OCI-LY1 (cell line): ENCODE data around the gene TNS3.

ENCODE experiments used
- H2AFZ ChIP-seq: fragments of 200-600 bp; sonication (generic), shearing (Covaris generic); 2 replicates; pipeline ENCODE4 v1.6.0; 2014; ENCODE audit warnings: antibody characterized with exemption, mild to moderate bottlenecking, low read length
- H3F3A ChIP-seq: fragments of 200-600 bp; sonication (generic), shearing (Covaris generic); 2 replicates; pipeline ENCODE4 v1.6.0; 2014; ENCODE audit warnings: mild to moderate bottlenecking, antibody characterized with exemption, low read length, moderate library complexity; ENCODE audit not compliant: insufficient read depth
- H3K27ac ChIP-seq: fragments of 200-600 bp; sonication (generic); 2 replicates; pipeline ENCODE4 v1.5.1; 2014; ENCODE audit warnings: low read length, mixed run types, mild to moderate bottlenecking, low read depth; ENCODE audit not compliant: poor library complexity, severe bottlenecking
- H3K27me3 ChIP-seq: fragments of 200-600 bp; sonication (generic); 2 replicates; pipeline ENCODE4 v1.6.0; 2014; ENCODE audit warnings: antibody characterized with exemption, mild to moderate bottlenecking, low read length, moderate library complexity; ENCODE audit not compliant: insufficient read depth
- H3K36me3 ChIP-seq: fragments of 200-600 bp; sonication (generic); 2 replicates; pipeline ENCODE4 v1.6.1; 2014; ENCODE audit warnings: mild to moderate bottlenecking, antibody characterized with exemption, low read length, moderate library complexity, mixed read lengths; ENCODE audit not compliant: insufficient read depth
- H3K4me1 ChIP-seq: fragments of 200-600 bp; sonication (generic); 2 replicates; pipeline ENCODE4 v1.5.1; 2014; ENCODE audit warnings: mild to moderate bottlenecking, low read length, moderate library complexity; ENCODE audit not compliant: insufficient read depth, severe bottlenecking
- H3K4me2 ChIP-seq: fragments of 200-600 bp; sonication (generic), shearing (Covaris generic); 2 replicates; pipeline ENCODE4 v1.6.1; 2014; ENCODE audit warnings: low read length
- H3K4me3 ChIP-seq: fragments of 200-600 bp; sonication (generic); 2 replicates; pipeline ENCODE4 v1.5.1; 2014; ENCODE audit warnings: low read length, low read depth, mild to moderate bottlenecking, mixed read lengths; ENCODE audit not compliant: poor library complexity, severe bottlenecking
- H3K79me2 ChIP-seq: fragments of 200-600 bp; shearing (Covaris generic); 2 replicates; pipeline ENCODE4 v1.6.1; 2016; ENCODE audit warnings: mixed run types, low read length, mixed read lengths; ENCODE audit not compliant: insufficient read depth
- H3K9ac ChIP-seq: fragments of 200-600 bp; sonication (generic), shearing (Covaris generic); 2 replicates; pipeline ENCODE4 v1.6.1; 2014; ENCODE audit warnings: mild to moderate bottlenecking, low read length, mixed read lengths
- H3K9me2 ChIP-seq: fragments of 200-600 bp; sonication (generic), shearing (Covaris generic); 2 replicates; pipeline ENCODE4 v1.6.1; 2014; ENCODE audit warnings: low read depth, mild to moderate bottlenecking, low read length, mixed read lengths
- H3K9me3 ChIP-seq: fragments of 200-600 bp; shearing (Covaris generic); 2 replicates; pipeline ENCODE4 v1.6.1; 2014; ENCODE audit warnings: low read length, mixed read lengths
- H4K20me1 ChIP-seq: fragments of 200-600 bp; sonication (generic), shearing (Covaris generic); 2 replicates; pipeline ENCODE4 v1.6.0; 2016; ENCODE audit warnings: mild to moderate bottlenecking, low read length; ENCODE audit not compliant: insufficient read depth
- EZH2 ChIP-seq: fragments of 200-600 bp; sonication (generic), shearing (Covaris generic); IDR thresholded peaks from 2 replicates; pipeline ENCODE4 v1.8.0; 2017; ENCODE audit warnings: borderline replicate concordance, mixed run types, mild to moderate bottlenecking, antibody characterized with exemption, low read length, moderate library complexity, mixed read lengths
- TF ChIP-seq, protein P1 (sequence below): fragments of 200-600 bp; sonication (generic), shearing (Covaris generic); IDR thresholded peaks from 2 replicates; pipeline ENCODE4 v1.5.1; 2017; ENCODE audit warnings: mild to moderate bottlenecking, antibody characterized with exemption, low read length, moderate library complexity, mixed read lengths

Gene TNS3

DNA sequence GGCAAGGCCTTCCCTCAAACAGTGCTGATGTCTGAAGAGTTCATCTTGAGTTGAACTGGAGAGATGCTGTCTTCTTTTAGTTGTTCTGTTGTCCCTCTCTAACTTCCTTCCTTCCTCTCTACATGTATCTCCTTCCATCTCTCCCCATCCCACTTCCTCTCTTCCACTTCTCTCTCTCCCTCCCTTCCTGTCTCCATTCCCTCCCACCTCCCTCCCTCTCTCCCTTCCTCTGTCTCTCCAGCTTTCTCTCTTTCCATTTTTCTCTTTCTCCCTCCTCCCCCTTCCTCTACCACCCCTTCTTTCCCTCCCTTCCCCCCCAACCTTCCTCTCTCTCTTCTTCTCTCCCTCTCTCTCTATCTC lies 40.7 kb upstream of the TNS3 start:
- Histone ChIP-seq H3K79me2 (no peaks in the 10 kb centered on the region), H3K4me3 (peak overlapping the region; percentile 64), H3K9me3 (no peaks in the 10 kb centered on the region), H3K4me1 (peaks cover 69% of the 10 kb centered on the region), H3K9ac (peak overlapping the region; percentile 32; the same call in 1 of the 2 replicates), H3F3A (peaks cover 5% of the 10 kb centered on the region), H3K4me2 (peak overlapping the region; percentile 90), H3K9me2 (no peaks in the 10 kb centered on the region), H3K27me3 (no peaks in the 10 kb centered on the region), H4K20me1 (no peaks in the 10 kb centered on the region), H3K27ac (peak overlapping the region; percentile 94), H3K36me3 (no peaks in the 10 kb centered on the region), H2AFZ (0 out of 2 replicates have a peak overlapping the region, but pooled peaks have one; percentile 11)
- TF ChIP-seq EZH2 = no peak
- TF ChIP-seq, protein P1, sequence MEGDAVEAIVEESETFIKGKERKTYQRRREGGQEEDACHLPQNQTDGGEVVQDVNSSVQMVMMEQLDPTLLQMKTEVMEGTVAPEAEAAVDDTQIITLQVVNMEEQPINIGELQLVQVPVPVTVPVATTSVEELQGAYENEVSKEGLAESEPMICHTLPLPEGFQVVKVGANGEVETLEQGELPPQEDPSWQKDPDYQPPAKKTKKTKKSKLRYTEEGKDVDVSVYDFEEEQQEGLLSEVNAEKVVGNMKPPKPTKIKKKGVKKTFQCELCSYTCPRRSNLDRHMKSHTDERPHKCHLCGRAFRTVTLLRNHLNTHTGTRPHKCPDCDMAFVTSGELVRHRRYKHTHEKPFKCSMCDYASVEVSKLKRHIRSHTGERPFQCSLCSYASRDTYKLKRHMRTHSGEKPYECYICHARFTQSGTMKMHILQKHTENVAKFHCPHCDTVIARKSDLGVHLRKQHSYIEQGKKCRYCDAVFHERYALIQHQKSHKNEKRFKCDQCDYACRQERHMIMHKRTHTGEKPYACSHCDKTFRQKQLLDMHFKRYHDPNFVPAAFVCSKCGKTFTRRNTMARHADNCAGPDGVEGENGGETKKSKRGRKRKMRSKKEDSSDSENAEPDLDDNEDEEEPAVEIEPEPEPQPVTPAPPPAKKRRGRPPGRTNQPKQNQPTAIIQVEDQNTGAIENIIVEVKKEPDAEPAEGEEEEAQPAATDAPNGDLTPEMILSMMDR = no peak

DNA sequence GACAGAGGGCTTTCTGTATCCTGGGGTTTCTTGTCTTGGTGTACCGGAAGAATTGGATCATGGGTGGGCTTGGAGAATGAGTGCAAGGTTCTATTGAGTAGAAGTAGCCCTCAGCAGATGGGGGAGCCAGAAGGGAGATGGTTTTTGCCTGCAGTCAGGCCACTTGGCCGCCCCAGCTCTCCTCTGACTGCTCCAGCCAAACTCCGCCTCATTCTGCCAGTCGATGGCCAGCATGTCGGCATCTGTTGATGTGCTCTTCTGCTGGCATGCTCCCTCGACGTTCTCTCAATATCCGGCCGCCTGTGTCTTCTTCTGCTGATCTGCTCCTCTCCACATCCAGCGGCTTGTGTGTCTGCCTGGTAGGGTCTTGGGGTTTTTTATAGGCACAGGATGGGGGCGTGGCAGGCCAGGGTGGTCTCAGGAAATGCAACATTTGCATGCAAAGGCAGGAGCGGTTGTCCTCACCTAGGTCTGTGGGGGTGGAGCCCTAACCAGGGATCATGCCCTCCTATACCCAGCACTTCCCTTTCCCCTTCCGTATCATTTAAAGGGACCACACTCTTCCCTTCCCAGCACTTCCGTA lies 40.2 kb upstream of the TNS3 start:
- H3K4me1 ChIP-seq = peaks cover 69% of the 10 kb centered on the region
- H4K20me1 ChIP-seq = no peaks in the 10 kb centered on the region
- peak overlapping the region; percentile 94 for H3K27ac ChIP-seq
- peak overlapping the region; percentile 90 for H3K4me2 ChIP-seq
- H3K9me3 ChIP-seq = no peaks in the 10 kb centered on the region
- peaks cover 5% of the 10 kb centered on the region for H3F3A ChIP-seq
- H3K9ac ChIP-seq = peak overlapping the region; percentile 86
- H3K9me2 ChIP-seq = no peaks in the 10 kb centered on the region
- no peaks in the 10 kb centered on the region for H3K36me3 ChIP-seq
- TF ChIP-seq, protein P1 = no peak
- no peak for TF ChIP-seq EZH2
- peak overlapping the region; percentile 64 for H3K4me3 ChIP-seq
- H2AFZ ChIP-seq = 0 out of 2 replicates have a peak overlapping the region, but pooled peaks have one; percentile 11
- H3K79me2 ChIP-seq = no peaks in the 10 kb centered on the region
- no peaks in the 10 kb centered on the region for H3K27me3 ChIP-seq

DNA sequence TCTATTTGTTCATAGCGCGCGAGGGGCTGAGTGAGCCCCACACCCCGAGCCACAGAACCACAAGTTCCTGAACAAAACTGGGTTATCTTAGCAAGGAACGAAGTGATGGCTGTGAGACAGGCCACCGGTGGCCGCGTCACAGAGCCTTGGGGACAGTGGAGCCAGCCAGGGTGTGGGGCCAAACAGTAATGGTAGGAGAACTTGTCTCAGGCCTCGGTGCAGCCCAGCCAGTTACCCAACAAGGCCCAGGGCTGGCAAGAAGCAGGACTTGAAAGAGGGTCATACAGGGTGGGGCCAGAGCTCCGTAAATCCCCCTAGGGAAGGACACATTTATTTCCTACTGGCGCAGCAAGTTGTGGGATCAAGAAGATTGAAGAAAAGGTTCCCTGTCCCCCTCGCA lies 39.4 kb upstream of the TNS3 start:
- H3K9me3 ChIP-seq = no peaks in the 10 kb centered on the region
- H3K79me2 ChIP-seq = no peaks in the 10 kb centered on the region
- TF ChIP-seq EZH2 = no peak
- TF ChIP-seq, protein P1 = no peak
- H3F3A ChIP-seq = peaks cover 5% of the 10 kb centered on the region
- H3K36me3 ChIP-seq = no peaks in the 10 kb centered on the region
- H3K27ac ChIP-seq = peak overlapping the region; percentile 94
- H3K4me3 ChIP-seq = peak overlapping the region; percentile 64
- H3K9me2 ChIP-seq = no peaks in the 10 kb centered on the region
- H3K4me1 ChIP-seq = peaks cover 65% of the 10 kb centered on the region
- H4K20me1 ChIP-seq = no peaks in the 10 kb centered on the region
- peak overlapping the region; percentile 90 for H3K4me2 ChIP-seq
- no peak overlapping the region for H2AFZ ChIP-seq
- H3K9ac ChIP-seq = peak overlapping the region; percentile 86
- H3K27me3 ChIP-seq = no peaks in the 10 kb centered on the region
